C1 segment of cervical spinal cord (tissue), 14 donors: ENCODE data around the gene ZBP1.

Experiments
- DNase-seq, 14 donors: peaks; one replicate each; lab custom pipeline; 2025; lab: John Stamatoyannopoulos, UW

The ZBP1 gene

GRCh38 chr20:57601211-57601570 is 19.0 kb downstream of the ZBP1 start:
- DNase-seq: no peak

- DNase-seq: no peak
These were observed 19.7 kb downstream of the ZBP1 start for GRCh38 chr20:57600320-57601210.

DNA sequence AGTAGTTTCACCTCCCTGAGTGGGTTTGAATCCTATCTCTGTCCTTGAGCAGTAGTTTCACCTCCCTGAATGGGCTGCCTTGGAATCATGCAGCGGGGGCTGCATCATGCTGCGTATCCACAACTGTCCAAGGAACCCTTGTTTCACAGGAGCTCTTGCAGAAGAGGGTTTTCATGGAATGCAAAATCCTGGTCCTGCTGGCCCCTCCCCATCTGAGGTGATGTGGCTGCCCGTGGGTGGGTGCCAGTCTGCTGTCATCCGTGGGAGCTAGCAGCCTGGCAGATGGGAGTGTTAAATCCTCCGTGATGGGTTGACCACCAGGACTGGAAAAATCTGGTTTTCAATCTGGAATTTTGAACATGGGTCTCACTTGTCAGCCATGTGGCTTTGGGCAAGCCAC is 21.7 kb downstream of the ZBP1 start:
- no peak for DNase-seq

GRCh38 chr20:57598060-57598459 is 22.2 kb downstream of the ZBP1 start:
- no peak for DNase-seq

GRCh38 chr20:57596998-57597939 is 23.0 kb downstream of the ZBP1 start:
- peak in 10 of 14 donors; percentile 3 to 71 (median 18) for DNase-seq

- DNase-seq: no peak
These were observed 23.9 kb downstream of the ZBP1 start for GRCh38 chr20:57596358-57596757.

DNA sequence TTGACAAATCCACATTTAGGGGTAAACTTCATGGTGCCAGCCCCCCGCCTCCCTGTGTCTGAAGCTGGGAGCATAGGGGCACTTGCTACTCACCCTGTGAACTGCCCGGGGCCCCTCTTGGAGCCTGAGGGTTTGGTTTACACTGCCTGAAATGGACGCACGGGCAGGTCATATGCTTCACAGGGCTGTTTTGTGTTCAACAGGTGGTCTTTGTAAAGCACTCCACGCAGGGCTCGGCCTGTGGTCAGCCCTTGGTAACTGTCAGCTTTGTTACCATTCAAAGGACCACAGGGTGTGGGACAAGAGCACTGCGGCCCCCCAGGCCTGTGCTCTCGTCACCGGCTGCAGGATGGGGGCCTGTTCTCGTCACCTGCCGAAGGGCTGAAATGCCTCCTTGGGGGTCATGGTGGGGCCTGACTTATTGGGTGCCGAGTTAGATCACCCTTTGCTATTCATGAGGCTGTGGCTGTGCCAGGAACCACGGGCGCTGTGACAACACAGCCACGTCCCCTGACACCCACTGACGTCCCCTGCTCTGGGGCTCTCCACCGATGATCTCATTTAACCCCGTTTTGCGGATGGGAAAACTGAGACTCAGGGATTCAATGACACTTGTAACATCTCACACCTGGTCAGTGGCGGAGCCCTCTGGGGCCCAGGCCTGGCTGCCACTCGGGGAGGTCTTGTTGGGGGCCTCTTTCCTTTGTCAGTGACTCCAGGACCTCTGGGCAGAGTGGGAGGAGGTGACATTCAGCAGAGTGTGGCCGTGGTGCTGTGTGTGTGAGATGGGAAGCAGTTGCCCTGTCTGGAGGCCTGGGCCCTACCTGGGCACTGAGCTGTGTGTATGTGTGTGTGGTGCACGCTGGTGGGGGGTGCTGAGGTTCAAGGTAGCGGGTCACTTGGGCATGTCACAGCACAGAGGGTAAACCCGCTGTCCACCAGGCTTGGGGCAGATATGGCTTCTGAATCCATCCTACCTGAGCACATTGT is 24.9 kb downstream of the ZBP1 start:
- DNase-seq: no peak

GRCh38 chr20:57594092-57594951 is 25.9 kb downstream of the ZBP1 start:
- peak in 2 of 14 donors; percentile 26 to 40 for DNase-seq

- DNase-seq: no peak
These were observed 26.9 kb downstream of the ZBP1 start for GRCh38 chr20:57593134-57593886.

GRCh38 chr20:57592263-57593092 is 27.7 kb downstream of the ZBP1 start:
- DNase-seq: no peak

DNA sequence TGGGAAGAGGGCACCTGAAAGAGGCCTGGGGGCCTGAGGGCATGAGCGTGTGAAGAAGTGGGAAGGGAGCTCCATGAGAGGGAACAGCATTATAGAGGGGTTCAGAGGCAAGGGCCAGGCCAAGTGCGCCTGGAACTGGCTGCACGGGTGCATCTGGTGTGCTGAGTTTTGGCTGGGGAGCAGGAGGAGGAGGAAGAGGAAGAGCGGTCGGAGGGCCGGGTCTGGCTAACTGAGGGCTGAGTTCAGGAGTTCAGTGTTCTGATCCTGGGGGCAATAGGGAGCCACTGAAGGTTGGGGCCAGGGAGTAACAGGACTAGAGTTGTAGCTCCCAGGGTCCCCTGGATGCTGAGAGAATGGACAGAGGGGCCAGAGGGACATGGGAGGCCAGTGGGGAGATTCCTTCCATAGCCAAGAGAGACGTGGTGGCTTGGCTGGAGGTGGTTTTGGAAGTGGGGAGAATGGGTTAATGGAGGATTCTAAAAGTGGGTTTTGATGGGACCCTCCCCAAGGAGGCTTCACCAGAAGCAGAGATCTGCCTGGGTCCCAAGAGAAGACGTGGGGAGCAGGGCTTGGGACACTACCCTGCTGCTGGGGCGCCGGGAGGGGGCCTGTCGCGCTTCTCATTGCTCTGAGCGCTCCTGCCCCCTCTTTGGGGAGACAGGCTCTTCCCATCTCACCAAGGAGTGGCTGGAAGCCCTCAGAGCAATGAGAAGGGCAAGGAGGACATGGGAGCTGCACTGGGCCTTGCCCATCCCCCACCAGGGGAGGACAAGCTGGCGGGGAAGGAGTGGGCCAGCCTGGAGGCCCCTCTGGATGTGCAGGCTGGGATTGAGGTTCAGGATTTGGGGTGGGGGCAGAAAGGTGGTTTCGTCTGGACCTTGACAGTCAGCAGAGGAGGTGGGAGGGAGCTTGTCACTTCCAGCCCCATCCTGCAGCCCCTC is 28.7 kb downstream of the ZBP1 start:
- DNase-seq: no peak

GRCh38 chr20:57590485-57591288 is 29.5 kb downstream of the ZBP1 start:
- no peak for DNase-seq

DNA sequence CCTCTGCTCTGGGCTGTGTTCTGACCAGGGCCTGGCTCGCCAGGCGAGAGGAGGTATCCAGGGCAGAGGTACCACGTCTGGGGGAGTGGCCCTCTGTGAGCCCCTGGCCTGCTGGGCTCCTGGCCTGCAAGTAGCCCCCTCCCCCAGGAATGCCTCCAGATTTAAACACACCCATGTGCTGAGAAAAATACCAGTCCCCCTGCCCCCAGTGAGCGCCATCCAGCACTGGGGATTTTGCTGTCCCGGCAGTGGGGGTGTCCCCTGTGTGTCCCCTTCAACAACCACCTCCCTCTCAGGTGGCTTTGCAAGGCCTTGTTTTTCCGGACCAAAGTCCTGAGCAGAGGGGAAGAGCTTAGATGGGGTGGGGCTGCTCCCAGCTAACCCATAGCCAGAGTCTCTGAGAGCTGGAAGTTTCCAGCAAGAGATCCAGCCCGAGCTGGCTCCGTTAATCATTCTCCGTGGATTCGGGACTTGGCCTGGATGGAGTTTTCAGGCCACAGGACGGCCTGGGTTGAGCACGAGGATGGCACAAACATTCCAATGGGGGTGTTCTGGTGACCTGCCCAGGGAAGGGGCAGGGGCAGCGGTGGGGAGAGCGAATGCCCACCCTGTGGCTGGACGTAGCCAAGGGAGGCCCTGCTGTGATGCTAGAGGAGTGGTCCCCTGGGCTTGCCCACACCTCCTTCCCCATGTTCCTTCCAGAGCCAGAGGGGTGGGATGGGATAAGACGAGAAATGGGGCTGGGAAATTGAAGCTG is 30.3 kb downstream of the ZBP1 start:
- DNase-seq: no peak

DNA sequence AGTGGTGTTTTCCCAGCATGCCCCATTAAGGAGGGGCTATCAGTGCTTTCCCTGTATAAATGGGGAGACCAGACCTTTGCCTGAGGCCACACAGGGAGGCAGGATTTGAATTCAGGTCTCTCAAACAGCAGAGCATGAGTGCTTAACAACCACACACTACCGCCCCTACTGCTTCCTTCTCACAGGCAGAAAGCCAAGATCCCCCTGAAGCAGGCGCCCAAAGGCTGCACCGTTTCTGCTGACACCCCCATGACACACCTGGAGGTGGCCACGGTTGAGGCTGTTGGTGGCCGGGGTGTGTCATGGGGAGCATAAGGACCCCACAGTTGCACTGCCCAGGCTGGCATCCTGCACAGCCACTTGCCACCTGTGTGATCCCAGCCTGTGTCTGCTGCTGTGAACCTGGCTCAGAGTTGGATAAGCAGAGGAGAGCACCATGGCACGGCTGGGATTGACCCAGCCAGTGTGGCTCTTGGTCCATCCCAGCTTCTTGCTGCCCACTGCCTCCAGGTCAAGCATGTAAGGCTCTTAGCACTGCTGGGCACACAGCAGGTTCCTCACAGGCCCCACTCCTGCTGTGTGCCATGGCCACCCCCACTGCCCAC is 31.0 kb downstream of the ZBP1 start:
- DNase-seq: no peak

DNA sequence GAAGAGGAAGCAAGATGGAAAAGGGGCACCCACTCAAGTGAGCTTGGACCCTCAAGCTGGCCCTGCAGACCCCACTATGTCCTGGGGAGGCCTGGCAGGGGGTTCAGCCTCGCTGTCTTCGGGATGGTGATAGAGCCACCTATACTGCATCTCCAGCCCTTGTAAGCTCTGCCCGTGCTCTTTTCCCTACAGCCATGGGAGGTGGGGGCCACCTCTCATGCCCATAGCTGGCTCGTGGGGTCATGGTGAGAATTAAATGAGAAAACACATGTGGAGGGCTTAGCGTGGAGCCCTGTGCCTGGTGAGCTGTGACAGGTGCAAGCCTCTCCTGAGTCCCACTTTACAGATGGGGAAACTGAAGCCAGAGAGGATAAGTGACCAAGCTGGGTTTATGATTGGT is 31.6 kb downstream of the ZBP1 start:
- DNase-seq: no peak
